GM19239 (cell line): ENCODE data around the gene FKBP7.
A peak's percentile ranks its signal among the peaks of the same experiment; 100 is the strongest.
"Not testable (repeated sequence)": the region's sequence is repeated elsewhere in the genome, so short reads cannot be mapped to it uniquely, and the experiment has no call there.

Source experiments
- DNase-seq: peaks from one replicate; pipeline ENCODE4 v3.0.0; 2011; ENCODE audit warnings: low spot score; ENCODE audit not compliant: insufficient read length
- FAIRE-seq: peaks from 2 replicates; lab custom pipeline; 2011; peaks lifted over from hg19 to GRCh38; lab: Jason Lieb, UNC

Gene FKBP7

DNA sequence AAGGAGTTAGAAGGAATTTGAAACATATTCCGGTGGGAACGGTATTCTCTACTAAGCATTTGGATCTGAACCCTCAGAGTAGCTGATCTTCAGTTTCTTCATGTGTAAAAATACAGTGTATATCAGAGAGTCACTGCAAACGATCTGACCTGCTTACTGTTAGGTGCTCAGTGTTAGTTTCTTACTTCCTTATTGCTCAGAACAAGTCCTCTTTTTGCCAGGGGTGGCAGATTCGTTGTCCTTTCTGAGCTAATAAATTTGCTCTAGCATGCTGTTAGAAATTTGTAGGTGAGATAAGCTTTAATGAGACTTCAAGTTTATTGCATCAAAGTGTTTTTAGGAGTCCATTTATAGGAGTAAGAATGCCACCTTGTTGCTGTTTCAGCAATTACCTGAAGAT, 17.6 kb upstream of the FKBP7 start:
- FAIRE-seq (no peak), DNase-seq (no peak)

DNA sequence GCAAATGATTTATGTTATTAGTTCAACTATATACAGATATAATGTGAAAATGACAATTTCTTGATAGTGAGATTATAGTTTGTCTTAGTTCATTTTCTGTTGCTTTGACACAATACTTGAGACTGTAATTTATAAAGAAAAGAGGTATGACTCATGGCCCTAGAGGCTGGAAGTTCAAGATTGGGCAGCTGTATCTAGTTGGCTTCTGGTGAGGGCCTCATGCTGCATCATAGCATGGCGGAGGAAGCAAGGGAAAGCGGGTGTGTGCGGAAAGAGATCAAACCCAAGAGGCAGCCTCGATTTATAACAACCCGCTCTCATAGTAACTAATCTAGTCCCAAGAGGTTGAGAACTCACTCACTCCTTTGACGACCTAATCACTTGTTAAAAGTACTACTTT, 13.2 kb upstream of the FKBP7 start:
- FAIRE-seq (no peak), DNase-seq (no peak)

DNA sequence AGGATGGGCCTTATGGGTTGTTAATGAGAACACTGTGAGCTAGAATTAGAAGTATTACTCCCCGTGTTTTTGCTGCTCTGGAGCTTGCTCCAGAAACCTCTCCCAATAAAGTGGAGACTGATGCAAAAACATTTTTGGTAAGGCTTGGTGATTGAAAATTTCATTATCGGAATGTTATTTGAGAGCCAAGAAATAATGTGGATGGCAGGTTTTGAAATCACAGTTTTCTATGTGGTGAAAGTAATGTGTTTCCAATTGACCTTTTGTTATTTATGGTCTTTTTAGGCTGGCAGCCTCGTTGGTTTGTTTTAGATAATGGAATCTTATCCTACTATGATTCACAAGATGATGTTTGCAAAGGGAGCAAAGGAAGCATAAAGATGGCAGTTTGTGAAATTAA, 7.0 kb upstream of the FKBP7 start:
- FAIRE-seq (peak; percentile 89), DNase-seq (no peak)

DNA sequence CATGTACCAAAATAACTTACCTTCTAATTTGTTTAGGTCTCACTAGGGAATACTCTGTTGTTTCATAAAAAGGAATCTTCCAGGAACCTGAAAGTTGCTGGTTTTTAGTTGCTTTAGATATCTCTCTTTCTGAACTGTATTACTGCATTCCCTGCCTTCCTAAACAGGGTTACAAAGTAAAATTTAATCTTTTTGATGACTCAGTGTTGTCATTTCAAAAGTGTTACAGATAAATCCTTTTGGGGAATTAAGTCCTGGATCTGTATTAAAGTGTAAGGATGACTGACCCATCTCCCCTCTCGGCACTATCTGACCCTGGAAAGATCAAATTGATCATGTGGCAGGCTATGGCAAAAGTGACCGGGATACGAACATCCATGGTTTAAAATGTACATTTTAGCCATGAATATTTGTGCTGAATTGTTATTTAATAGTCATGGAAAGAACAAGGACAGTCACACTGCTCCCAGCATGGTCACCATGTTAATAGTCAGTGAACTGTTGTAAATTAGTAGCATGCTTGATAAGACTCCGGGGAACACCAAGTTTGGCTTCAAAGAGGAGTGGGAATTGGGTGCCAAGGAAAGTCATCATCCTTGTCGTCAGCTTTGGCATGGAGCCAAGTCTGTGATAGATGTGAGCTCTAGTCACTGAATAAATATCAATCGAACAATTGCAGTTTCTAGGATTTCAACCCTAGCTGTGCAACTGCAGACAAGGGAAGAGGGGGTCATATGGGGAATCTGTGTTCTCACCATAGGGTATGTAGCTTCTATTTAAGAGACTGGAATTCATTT, 6.0 kb upstream of the FKBP7 start:
- DNase-seq (no peak), FAIRE-seq (no peak)

DNA sequence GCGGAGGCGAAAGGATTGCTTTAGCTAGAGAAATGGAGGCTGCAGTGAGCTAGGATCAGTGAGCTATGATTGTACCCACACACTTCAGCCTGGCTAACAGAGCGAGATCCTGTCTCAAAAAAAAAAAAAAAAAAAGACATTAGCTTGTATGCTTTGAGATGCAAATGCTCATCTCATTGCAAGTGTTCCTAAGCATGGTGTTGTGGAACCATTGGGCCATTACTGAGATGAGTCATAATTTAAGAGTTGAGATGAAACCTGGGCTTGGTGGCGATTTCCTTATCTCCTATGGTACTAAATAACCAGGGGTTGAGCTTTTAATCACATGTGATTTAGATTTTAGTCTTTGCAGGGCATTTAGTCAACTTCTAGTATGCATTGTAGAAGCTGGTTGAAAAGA, 4.0 kb upstream of the FKBP7 start:
- FAIRE-seq (peak; percentile 96), DNase-seq (no peak)

DNA sequence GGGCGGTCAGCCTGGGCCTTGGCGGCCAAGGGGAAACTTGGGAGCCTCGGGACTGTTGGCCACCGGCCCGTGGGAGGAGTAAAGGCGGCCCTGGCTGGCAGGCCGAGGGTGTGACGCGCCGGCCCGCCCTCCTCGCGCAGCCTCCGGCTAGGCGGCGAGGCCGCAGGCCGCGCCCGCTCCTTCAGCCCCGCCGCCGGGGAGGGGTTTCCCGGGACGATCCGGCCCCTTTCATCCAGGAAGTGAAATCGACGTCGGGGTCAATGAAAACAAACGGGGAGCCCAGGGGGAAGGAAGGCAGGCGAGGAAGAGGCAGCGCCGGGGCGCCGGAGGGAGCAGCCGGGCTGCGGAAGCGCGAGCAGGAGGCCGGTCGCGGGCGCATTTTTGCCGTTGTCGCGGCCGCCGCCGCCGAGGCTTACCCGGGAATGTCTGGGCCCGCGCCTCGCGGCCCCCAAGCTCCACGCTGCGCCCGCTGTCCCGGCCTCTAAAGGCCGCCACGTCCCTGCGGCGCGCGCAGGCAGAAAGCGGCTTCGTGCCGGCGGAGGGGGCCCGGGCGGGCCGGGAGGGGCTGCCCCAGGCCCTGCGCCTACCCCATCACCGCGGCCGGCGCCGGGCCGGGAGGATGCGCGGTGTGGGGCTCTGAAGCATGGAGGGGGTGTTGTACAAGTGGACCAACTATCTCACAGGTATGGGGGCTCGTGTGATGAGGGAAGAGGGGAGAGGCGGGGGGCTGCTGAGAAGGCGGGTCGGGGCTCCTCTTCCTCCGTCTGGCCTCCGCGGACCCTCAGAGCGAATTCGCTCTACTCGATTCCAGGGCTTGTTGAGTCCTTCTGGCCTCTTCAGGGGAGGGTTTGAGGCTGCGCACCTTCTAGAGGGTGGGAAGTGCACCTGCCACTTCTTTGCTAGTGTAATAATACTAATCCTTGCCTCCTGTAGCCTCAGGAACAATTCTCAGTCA, 2.1 kb upstream of the FKBP7 start, which contains the start of gene PLEKHA3:
PLEKHA3 (plus strand) TSS at position 231 of the 955 bp plus-strand sequence; CDS start at position 644, 413 bp downstream.
- peak; percentile 49 for DNase-seq
- peak; percentile 87 for FAIRE-seq

DNA sequence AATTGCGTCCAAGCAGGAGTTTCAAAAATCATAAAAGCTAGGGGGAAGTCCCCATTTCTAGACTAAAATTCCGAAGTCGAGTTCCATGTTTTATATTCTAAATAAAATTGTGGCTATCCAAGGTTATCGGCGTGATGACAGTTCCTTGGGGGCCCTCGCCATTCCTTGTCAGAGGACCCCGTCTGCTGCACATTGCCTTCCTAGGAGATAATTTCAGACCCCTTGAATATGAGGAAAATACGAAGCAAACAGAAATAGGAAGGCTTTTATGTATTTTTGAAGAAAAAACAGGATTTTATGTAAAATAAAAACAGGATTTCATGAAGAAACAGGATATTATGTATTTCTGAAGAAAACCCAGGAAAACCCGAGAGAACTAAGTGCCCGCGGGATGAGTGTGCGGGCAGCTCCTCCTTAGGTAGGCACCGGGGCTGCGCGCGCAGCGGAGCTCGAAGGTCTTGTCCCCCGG, 1.4 kb upstream of the FKBP7 start:
- FAIRE-seq (no peak), DNase-seq (no peak)

DNA sequence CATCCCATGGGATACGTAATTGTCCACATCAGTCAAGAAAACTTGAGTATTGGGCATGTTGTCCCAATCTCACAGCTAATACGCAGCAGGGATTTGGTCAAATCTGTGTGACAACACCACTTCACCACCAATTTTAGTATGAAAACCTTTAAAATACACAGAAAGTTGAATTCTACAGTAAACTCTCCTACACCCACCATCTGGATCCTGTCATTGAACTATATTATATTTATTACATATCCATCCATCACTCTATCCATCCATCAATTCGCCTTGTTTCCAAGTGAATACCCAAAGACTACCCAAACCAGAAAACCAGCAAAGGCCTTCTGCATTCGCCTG, 846 bp upstream of the FKBP7 start:
- no peak for DNase-seq
- FAIRE-seq: no peak

DNA sequence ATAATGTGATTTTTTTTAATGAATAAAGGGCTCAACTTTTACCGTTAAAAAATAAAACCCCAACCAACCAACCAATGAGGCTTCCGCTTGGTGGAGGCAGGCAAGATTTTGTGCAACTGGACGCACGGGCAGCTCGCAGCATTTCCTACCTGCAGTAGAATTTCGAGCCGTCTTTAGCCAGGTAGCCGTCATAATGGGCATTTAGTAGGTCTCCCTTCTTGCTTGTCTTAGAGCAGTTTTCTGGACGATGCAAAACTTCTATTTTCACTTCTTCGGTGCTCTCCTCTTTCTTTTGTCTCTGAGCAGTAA, 316 bp downstream of the FKBP7 start:
- DNase-seq: no peak
- FAIRE-seq: peak; percentile 56

DNA sequence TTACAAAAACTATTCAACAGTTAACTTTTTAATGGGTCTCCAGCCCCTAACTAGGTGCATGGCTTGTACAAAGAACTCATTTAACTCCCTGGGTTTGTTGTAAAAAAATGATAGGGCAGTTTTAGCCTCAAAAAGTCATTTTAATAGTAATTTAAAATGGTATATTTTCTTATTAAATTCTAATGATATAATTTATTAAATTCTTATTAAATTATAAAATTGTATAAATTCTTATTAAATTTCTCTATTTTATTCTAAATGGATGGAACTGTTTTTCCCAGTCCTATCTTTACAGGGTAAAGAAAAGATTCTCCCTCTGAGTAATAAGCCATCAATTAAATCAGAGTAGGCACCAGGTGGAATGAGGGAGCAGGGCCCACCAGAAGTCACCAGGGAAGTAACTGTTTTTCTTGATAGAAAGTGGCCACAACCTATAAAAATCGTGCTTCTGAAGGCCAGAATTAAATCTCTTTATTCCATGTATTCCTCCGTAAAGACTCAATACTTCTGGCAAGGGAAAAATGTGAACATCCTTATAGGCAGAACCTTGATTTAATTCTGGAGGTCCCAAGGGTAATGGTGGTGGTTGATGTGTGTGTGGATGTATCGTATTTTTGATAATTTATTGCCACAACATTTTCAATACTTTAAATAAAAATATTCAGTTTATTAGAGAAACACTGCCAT, 814 bp downstream of the FKBP7 start:
- FAIRE-seq (no peak), DNase-seq (no peak)

DNA sequence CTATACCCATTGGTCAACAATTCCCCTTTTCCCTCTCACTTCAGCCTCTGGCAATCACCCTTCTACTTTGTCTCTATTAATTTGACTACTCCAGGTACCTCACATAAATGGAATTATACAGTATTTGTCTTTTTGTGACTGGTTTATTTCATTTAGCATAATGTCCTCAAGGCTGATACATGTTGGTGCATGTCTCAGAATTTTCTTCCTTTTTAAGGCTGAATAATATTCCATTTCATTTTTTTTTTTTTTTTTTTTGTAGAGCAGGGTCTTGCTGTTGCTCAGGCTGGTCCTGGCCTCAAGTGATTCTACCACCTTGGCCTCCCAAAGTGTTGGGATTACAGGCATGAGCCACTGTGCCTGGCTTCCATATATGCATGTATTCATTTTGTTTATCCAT, 1.9 kb downstream of the FKBP7 start:
- FAIRE-seq: no peak
- no peak for DNase-seq

DNA sequence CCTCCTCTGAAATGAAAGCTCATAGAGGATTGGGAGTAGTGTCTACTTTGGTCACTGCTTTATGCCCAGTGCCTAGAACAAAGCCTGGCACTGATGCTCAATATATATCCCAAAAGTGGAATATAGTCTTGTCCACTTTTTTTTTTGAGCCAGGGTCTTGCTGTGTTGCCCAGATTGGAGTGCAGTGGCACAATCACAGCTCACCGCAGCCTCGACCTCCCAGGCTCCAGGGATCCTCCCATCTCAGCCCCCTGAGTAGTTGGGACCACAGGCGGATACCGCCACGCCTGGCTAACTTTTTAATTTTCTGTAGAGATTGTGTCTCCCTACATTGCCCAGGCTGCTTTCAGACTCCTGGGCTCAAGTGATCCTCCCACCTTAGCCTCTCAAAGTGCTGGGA, 3.8 kb downstream of the FKBP7 start:
- no peak for FAIRE-seq
- DNase-seq: no peak

DNA sequence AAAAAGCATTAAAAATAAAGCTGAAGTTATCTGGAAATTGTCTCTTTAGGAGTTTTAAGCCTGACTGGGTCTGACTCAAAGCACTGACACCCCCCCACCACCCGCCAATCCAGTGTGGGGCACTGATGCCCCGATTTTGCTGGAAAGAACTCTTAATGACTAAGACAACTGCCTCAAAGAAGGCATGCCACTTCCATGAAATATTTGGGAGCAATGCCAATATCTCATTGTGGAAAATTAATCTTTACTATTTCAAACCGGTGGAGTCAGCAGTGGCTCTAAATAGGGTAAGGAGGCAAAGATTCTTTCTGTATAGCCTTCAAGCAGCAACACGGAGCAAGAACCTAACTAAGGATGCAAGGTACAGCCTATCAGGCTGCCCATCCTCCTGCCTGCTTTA, 4.5 kb downstream of the FKBP7 start:
- no peak for DNase-seq
- FAIRE-seq: no peak

DNA sequence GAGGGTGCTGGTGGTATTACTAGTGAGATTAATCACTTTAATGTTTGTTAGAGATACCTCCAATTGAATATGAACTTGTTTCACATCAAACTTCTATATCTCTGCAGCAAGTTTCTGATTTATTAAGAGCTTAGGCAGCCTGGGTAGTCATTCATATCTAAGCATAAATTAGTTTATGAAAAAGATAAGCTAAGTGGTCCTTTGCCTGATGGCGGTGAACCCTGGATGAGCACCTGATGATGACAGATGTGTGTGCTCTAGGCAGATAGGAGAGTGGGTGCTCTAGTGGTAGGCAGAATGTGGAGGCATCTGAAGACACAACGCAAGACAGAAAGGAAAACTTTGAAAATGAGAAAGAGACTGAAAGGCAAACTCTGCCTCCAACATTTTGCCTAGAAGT, 5.0 kb downstream of the FKBP7 start:
- FAIRE-seq (no peak), DNase-seq (no peak)

DNA sequence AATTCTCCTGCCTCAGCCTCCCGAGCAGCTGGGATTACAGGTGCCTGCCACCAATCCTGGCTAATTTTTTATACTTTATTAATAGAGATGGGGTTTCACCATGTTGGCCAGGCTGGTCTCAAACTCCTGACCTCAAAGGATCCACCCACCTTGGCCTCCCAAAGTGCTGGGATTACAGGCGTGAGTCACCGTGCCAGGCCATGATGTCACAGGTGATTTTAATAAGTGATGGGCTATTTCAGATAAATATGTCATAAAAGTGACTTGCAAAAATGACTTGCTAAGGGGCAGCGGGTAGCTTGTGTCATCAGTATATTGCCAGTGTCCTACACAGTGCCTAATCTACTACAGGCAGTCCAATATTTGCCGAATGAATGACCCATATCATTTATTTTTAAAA, 7.1 kb downstream of the FKBP7 start:
- DNase-seq, FAIRE-seq: not testable (repeated sequence)

DNA sequence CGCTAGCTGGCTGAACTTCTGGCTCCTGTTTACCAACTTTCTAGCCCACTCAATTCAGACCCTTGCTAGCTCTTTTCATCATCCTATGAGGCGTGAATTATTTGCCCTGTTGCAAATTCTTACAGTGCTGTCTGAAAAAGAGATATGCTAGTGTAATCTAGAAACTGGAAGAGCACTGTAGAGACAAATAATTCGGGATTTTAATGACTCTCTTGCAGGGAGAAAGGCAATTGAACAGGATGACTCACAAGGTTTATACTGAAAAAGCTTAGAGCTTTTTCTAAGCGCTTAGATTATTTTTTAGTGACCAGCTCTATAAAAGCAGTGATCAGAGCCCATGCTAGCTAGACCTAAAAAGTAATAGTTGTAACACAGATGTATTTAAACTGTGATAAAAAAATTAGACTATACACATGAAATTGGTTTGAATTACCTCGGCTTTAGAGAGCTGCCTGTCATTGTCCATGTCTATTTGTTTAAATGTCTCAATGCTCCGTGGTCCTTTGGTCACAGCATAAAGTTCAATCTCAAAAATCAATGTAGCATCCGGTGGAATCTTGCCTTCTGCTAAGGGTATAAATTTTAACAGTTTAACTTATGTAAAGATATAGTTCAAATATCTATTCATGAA, 9.1 kb downstream of the FKBP7 start:
- DNase-seq: no peak
- peak; percentile 57 for FAIRE-seq

DNA sequence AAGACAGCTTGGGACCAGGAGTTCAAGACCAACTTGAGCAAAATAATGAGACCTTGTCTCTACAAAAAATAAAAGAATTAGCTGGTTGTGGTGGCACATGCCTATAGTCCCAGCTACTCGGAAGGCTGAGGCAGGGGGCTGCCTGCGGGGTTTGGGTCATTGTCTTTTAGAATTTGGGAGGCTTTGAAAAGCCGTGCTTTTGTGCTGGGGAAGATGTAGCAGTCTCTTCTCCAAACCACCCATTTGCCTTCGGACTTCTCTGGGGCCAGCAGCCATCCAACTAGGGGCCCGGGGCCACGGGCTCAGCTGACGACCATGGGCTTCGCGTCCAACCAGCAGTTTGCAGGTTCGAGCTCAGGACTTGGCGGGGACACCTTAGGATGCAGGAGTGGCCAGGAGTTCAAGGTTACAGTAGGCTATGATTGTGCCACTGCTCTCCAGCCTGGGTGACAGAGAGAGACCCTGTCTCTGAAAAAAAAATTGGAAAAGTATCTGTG, 21.0 kb downstream of the FKBP7 start:
- no peak for DNase-seq
- FAIRE-seq: no peak

DNA sequence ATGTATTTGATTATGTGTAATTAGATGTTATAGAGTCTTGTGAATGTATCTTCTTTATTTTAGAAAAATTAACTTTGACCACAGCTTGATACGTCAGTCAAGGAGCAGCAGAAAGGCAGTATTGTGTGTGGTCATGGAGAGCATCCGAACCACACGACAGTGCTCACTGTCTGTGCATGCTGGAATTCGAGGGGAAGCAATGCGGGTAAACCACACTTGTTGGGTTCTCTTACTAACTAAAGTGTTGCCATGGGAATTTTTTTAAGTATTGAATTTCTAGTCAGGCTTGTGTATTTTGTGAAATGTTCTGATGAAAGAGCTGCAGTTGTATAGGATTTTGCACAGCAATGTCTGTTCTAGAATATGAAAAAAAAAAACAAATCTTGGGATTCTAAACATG, 22.5 kb downstream of the FKBP7 start:
- FAIRE-seq: no peak
- DNase-seq: no peak

DNA sequence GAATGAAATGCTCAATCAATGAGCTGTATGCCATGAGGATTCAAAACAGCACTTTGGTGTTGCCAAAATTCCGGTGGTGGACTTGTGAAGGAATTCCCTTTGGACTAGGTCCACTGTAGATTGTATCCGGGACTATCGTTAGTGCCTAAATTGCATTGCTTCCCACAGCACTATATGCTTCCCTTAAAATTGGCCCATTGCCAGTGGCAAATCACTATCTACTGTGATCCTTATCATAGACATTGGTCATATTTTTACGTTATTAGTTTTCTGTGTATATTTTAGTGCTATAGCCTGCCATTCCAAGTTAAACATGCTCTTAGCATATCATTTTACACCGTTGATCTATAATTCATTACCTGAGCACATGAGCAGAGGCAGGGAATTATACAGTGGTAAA, 25.5 kb downstream of the FKBP7 start:
- no peak for FAIRE-seq
- DNase-seq: no peak

DNA sequence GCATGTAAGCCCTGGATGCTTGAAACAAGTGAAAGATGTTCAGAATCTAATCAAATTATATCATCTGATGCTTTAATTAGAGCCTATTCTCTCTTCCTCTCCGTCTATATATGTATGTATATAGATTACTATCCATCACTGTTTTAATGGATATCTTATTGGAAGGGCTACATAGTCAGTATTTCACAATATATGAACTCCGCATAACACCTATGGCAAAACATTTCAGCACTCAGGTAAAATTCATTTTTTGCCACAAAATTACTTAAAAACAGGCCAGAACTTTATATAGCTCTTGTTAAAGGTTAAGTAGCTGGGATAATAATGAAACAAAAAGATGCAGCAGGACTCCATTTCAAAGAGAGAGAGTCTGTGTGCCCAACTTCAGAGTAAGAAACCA, 26.1 kb downstream of the FKBP7 start:
- DNase-seq (no peak), FAIRE-seq (peak; percentile 55)
